ENCODE data around the gene MEIG1.
"Not testable (repeated sequence)": the region's sequence is repeated elsewhere in the genome, so short reads cannot be mapped to it uniquely, and the experiment has no call there.

Gene MEIG1

DNA sequence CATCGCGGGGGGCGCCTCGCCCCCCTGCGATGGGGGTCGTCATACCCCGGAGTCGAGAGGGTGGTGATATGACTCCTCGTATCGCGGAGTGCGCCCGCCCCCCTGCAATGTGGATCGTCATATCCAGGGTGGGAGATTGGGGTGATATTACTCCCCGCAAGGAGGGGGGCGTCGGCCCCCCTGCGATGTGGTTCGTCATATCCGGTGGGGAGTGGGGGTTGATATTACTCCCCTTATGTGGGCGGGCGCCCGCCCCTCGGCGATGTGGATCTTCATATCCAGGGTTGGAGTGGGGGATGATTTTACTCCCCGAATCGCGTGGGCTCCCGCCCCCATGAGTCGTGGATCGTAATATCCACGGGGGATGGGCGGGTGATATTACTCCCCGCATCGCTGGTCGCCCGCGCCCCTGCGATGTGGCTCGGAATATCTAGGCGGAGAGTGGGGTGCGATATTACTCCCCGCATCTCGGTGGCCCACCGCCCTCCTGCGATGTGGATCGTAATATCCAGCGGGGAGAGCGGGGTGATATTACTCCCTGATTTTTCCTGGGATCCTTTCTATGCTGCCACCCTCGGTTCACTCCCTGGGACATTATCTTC is 36.9 kb downstream of the MEIG1 start:
- no peak overlapping the region for H3K27ac ChIP-seq
- TF ChIP-seq ZFX (IDR thresholded peaks at IDR 0.05; ENCODE audit: borderline replicate concordance), result no peak

DNA sequence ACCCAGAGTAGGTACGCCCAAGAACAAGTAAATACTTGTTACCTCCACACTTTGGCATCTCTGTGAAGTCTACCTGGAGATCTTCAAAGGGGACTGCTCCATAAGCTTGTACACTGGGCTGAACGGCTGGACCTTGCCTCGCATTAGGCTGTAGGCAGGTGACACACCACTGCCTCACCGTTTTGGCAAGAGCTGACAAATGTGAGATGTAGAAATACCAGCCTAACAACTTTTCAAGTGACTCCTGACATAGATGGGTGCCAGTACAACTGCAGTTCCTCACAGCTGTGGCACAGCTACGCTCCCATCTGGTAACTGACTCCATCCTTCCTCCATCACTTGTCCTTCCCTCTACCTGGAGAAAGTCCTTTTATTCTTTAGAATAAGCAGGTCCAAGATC is 54.3 kb downstream of the MEIG1 start:
- not testable (repeated sequence) for H3K27ac ChIP-seq

DNA sequence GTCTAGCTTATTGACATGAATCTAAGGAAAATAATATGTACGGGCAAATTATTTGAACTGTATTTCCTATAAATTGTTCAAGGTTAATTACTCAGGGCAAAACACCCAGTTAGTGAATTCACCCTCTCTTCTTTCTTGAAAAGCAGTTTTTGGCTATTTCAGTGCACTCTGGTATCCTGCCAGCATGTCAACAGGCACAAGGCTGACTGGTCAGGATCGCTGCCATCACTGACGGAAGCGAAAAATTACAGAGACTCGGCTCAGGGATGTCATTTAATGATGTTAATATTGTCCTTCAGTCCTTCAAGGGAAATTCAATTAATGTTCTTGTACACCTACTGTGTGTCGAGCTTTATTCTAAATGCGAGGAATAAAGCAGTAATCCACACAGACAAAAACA is 56.3 kb downstream of the MEIG1 start:
- TF ChIP-seq ZFX (IDR thresholded peaks at IDR 0.05; ENCODE audit: borderline replicate concordance), result no peak
- no peak for TF ChIP-seq CTCF (IDR thresholded peaks at IDR 0.05)
- H3K27ac ChIP-seq, result no peak overlapping the region

DNA sequence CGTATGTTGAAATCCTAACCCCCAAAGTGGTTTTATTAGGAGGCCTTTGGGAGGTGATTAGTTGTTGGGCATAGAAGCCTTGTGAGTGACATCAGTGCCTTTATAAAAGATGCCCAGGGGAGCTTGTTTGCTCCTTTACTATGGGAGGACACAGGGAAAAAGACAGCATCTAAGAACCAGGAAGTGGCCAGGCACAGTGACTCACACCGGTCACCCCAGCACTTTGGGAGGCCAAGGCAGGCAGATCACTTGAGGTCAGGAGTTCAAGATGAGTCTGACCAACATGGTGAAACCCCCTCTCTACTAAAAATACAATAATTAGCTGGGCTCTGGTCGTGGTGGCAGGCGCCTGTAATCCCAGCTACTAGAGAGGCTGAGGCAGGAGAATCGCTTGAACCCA is 61.8 kb downstream of the MEIG1 start:
- not testable (repeated sequence) for H3K27ac ChIP-seq

All from 22Rv1 (cell line).